Activated T-helper 17 cell treated with anti-CD3 and anti-CD28 coated beads, Interleukin-2, amount 50 U/mL, for 72 hours (primary cell): ENCODE measurements around the gene LRRC45. TPM values are rescaled to one million over a fixed set of nuclear protein-coding genes. Genes with fewer than 3 reads are reported as not detected.

Experiments
- ATAC-seq: fragments of 150-1000 bp; cut with Tn5 transposase; replicated peaks from 2 replicates; pipeline ENCODE4 v1.10.0; 2021; ENCODE audit warnings: mild to moderate bottlenecking, moderate library complexity
- H3K27ac Mint-ChIP-seq: one replicate; pipeline ENCODE4 v1.8.0; 2022; ENCODE audit warnings: mixed read lengths
- H3K27me3 Mint-ChIP-seq: one replicate; pipeline ENCODE4 v1.8.0; 2022; ENCODE audit warnings: mixed read lengths
- H3K36me3 Mint-ChIP-seq: one replicate; pipeline ENCODE4 v1.8.0; 2022; ENCODE audit warnings: low read depth, mild to moderate bottlenecking, mixed read lengths
- H3K4me1 Mint-ChIP-seq: one replicate; pipeline ENCODE4 v1.8.0; 2022; ENCODE audit warnings: mixed read lengths
- H3K4me3 Mint-ChIP-seq: one replicate; pipeline ENCODE4 v1.8.0; 2022; ENCODE audit warnings: mild to moderate bottlenecking, mixed read lengths
- H3K9me3 Mint-ChIP-seq: one replicate; pipeline ENCODE4 v1.8.0; 2022; ENCODE audit warnings: mixed read lengths
- total RNA-seq, 2 donors: library from RNA; stranded (reverse); gene quantifications; one replicate each; pipeline ENCODE4 v1.2.3, GENCODE V29; 2022

LRRC45 gene
- total RNA-seq, 2 donors from 2014 or later: 14.0 to 23.9 TPM

- Mint-ChIP-seq H3K4me1 (no peaks in the 10 kb centered on the region), H3K27ac (no peak overlapping the region), H3K9me3 (no peaks in the 10 kb centered on the region), H3K4me3 (no peak overlapping the region), H3K27me3 (no peaks in the 10 kb centered on the region), H3K36me3 (no peaks in the 10 kb centered on the region)
- no peak for ATAC-seq
Observed at GRCh38 chr17:82009413-82009812, 13.7 kb upstream of the LRRC45 start.

GRCh38 chr17:82010575-82011525, 12.3 kb upstream of the LRRC45 start:
- no peak overlapping the region for H3K4me3 Mint-ChIP-seq
- H3K4me1 Mint-ChIP-seq: no peaks in the 10 kb centered on the region
- H3K9me3 Mint-ChIP-seq: no peaks in the 10 kb centered on the region
- H3K36me3 Mint-ChIP-seq: no peaks in the 10 kb centered on the region
- no peak overlapping the region for H3K27ac Mint-ChIP-seq
- no peaks in the 10 kb centered on the region for H3K27me3 Mint-ChIP-seq
- no peak for ATAC-seq

DNA sequence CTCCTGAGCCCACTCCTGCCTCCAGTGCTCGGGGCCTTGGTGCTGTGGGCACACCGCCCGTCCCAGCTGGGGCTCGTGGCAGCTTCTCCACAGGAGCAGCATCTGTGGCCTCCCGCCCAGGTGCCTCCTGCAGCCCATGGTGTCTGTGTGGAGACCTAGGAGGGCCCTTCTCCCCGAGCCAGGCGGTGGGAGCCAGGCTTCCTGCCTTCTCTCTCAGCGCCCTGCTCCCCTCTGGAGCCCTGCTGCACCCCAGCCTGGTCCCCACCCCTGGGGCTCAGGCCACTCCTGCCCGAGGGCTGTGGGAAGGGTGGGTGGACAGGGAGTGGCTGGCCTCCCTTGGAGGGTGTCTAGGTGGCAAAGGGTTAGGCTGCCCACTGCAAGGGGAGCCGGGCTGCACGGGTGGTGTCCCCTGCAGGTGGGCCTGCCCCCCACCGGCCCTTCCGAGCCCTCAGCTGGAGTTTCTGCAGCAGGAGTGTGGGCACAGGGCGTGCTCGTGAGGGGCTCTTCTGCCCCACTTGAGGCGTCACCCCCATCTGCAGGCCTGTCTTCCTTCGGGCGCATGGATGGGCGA, 11.4 kb upstream of the LRRC45 start:
- Mint-ChIP-seq H3K36me3 (no peaks in the 10 kb centered on the region), H3K4me3 (no peak overlapping the region), H3K9me3 (no peaks in the 10 kb centered on the region), H3K27ac (no peak overlapping the region), H3K4me1 (no peaks in the 10 kb centered on the region), H3K27me3 (no peaks in the 10 kb centered on the region)
- ATAC-seq: no peak

- H3K27ac Mint-ChIP-seq: no peak overlapping the region
- ATAC-seq: no peak
Observed at GRCh38 chr17:82012261-82012639, 10.9 kb upstream of the LRRC45 start.

DNA sequence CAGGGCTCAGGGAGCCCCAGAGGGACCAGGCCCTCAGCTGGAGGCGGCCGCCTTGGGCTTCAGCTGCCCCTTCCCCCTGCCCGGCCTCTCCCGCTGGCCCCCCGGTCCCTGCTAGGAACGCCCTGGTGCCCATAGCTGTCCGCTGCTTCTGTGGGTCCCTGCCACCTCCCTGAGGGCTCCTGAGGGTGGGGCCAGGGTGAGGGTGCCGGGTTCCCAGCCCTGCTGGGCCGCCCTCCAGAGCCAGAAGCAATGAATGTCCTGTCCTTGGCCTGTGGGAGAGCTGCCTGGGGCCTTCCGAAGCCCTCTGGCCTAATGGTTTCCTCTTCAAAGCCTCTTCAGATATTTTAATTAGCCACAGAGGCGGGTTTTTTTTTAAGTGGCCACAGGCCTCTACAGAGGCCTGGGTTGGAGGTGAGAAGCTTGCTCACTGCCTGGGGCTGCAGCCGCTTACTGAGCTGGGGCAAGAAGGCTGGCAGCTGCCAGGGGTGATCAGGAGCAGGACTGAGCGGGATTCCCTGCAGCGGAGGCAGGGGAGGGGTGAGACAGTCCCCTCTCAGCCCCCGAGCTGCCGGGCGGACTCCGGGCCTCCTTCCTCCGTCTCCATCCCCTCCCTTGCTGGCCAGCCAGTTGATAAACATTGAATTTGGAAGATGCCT, 10.3 kb upstream of the LRRC45 start:
- no peaks in the 10 kb centered on the region for H3K4me1 Mint-ChIP-seq
- H3K4me3 Mint-ChIP-seq: no peak overlapping the region
- H3K27me3 Mint-ChIP-seq: no peaks in the 10 kb centered on the region
- H3K27ac Mint-ChIP-seq: no peak overlapping the region
- no peaks in the 10 kb centered on the region for H3K9me3 Mint-ChIP-seq
- ATAC-seq: no peak
- H3K36me3 Mint-ChIP-seq: no peaks in the 10 kb centered on the region

More at GRCh38 chr17:82012261-82012639, 10.9 kb upstream of the LRRC45 start:
- H3K4me1 Mint-ChIP-seq: no peaks in the 10 kb centered on the region
- H3K9me3 Mint-ChIP-seq: no peaks in the 10 kb centered on the region
- no peaks in the 10 kb centered on the region for H3K27me3 Mint-ChIP-seq
- H3K4me3 Mint-ChIP-seq: no peak overlapping the region
- no peaks in the 10 kb centered on the region for H3K36me3 Mint-ChIP-seq

GRCh38 chr17:82013341-82013740, 9.8 kb upstream of the LRRC45 start:
- no peak for ATAC-seq
- Mint-ChIP-seq H3K4me3 (no peak overlapping the region), H3K4me1 (no peaks in the 10 kb centered on the region), H3K9me3 (no peaks in the 10 kb centered on the region), H3K27me3 (no peaks in the 10 kb centered on the region), H3K27ac (no peak overlapping the region), H3K36me3 (peaks cover 2% of the 10 kb centered on the region)

- no peak for ATAC-seq
- Mint-ChIP-seq H3K36me3 (peaks cover 7% of the 10 kb centered on the region), H3K27me3 (no peaks in the 10 kb centered on the region), H3K4me1 (no peaks in the 10 kb centered on the region), H3K9me3 (no peaks in the 10 kb centered on the region), H3K27ac (no peak overlapping the region), H3K4me3 (no peak overlapping the region)
Observed at GRCh38 chr17:82013772-82014321, 9.3 kb upstream of the LRRC45 start.

GRCh38 chr17:82014432-82014831, 8.7 kb upstream of the LRRC45 start:
- no peak for ATAC-seq
- H3K27ac Mint-ChIP-seq: no peak overlapping the region
- no peaks in the 10 kb centered on the region for H3K27me3 Mint-ChIP-seq
- H3K36me3 Mint-ChIP-seq: peaks cover 9% of the 10 kb centered on the region
- H3K9me3 Mint-ChIP-seq: no peaks in the 10 kb centered on the region
- H3K4me3 Mint-ChIP-seq: no peak overlapping the region
- H3K4me1 Mint-ChIP-seq: no peaks in the 10 kb centered on the region

DNA sequence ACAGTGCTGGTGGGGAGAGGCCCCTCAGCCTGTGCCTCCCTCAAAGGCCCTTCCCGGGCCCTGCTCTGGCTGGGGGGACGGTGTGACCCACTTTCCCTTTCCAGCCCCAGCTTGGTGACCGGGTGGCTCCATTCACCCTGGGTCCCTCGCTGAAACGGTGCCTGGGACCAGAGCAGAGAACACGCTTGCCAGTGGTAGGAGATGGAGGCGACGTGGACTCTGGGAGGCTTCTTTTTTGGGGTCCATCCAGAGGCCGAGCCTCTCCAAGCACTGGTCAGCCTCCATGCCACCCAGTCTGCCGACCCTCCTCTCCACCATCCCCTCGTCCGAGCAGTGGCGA, 8.2 kb upstream of the LRRC45 start:
- no peaks in the 10 kb centered on the region for H3K9me3 Mint-ChIP-seq
- no peak overlapping the region for H3K4me3 Mint-ChIP-seq
- H3K27me3 Mint-ChIP-seq: no peaks in the 10 kb centered on the region
- H3K36me3 Mint-ChIP-seq: peaks cover 9% of the 10 kb centered on the region
- H3K27ac Mint-ChIP-seq: no peak overlapping the region
- ATAC-seq: no peak
- no peaks in the 10 kb centered on the region for H3K4me1 Mint-ChIP-seq

DNA sequence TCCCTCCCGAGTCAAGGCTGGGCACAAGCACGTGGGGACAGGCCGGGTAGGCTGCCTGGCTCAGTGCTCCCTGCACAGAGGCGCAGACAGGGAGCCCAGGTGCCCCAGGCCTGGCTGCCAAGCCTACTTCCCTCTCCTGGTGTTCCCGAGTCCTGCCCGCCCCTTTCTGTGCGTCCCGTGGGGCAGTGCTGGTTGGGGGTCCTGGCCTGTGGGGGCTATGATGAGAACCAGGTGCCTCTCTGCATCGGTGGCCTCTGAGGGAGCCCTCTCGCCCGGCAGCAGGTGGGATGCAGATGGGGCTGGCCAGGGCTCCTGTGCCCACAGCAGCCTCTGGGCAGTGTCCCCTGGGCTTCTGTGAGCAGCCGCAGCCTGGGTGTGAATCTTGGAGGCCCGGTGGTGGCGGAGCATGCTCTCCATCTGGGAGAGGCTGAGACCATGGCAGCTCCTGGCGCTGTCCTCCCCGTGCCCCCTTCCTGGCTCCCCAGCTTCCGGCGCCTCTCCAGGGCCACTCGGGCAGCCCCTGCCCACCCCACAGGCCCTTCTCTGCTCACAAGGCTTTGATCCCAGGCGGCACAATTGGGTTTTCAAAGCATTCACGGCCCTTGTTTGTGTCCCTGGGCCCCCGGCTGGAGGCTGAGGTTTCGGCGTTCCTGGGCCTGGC, 7.7 kb upstream of the LRRC45 start:
- ATAC-seq: no peak
- Mint-ChIP-seq H3K27me3 (no peaks in the 10 kb centered on the region), H3K27ac (no peak overlapping the region), H3K4me1 (no peaks in the 10 kb centered on the region), H3K9me3 (no peaks in the 10 kb centered on the region), H3K4me3 (no peak overlapping the region), H3K36me3 (peaks cover 9% of the 10 kb centered on the region)

- peaks cover 9% of the 10 kb centered on the region for H3K36me3 Mint-ChIP-seq
- H3K27me3 Mint-ChIP-seq: no peaks in the 10 kb centered on the region
- H3K9me3 Mint-ChIP-seq: no peaks in the 10 kb centered on the region
- H3K4me3 Mint-ChIP-seq: no peak overlapping the region
- ATAC-seq: no peak
- H3K27ac Mint-ChIP-seq: no peak overlapping the region
- no peaks in the 10 kb centered on the region for H3K4me1 Mint-ChIP-seq
Observed at GRCh38 chr17:82016061-82016874, 6.8 kb upstream of the LRRC45 start.

GRCh38 chr17:82016875-82017459, 6.1 kb upstream of the LRRC45 start:
- Mint-ChIP-seq H3K9me3 (no peaks in the 10 kb centered on the region), H3K27me3 (no peaks in the 10 kb centered on the region), H3K4me1 (no peaks in the 10 kb centered on the region), H3K36me3 (peaks cover 15% of the 10 kb centered on the region), H3K27ac (no peak overlapping the region), H3K4me3 (no peak overlapping the region)
- no peak for ATAC-seq

DNA sequence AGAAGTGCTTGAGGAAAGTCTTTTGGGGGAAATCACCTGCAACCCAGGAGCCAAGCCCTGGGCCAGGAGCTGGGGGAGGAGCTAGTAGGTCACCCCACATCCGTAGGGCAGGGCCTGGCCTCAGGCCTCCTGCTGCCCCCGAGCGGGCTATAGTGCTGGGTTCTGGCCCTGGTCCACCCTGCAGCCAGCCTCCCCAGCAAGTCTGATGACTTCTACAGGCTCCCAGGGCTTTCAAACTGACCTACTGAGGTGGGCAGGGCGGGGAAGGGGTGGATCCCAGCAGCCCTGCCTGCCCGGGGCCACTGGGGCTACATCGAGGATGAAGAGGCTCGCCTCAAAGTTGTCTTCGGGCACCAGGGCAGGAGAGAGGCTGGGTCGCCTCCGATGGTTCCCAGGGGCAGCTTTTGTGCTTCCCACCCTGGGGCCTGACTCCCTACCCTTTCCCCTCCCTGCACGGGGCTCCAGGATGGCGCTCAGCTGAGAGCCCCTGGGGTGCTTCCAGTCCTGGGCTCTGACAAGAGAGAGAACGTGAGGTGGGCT, 5.4 kb upstream of the LRRC45 start:
- Mint-ChIP-seq H3K4me1 (no peaks in the 10 kb centered on the region), H3K27me3 (no peaks in the 10 kb centered on the region), H3K27ac (no peak overlapping the region), H3K9me3 (no peaks in the 10 kb centered on the region), H3K4me3 (no peak overlapping the region), H3K36me3 (peaks cover 15% of the 10 kb centered on the region)
- no peak for ATAC-seq
